COLO829 (cell line): ENCODE measurements around the gene PGA4.
"Not testable (repeated sequence)": the region's sequence is repeated elsewhere in the genome, so short reads cannot be mapped to it uniquely, and the experiment has no call there.

Experiments used
- DNase-seq: peaks from one replicate; pipeline ENCODE4 v3.0.0; 2012; ENCODE audit warnings: low spot score

The PGA4 gene

DNA sequence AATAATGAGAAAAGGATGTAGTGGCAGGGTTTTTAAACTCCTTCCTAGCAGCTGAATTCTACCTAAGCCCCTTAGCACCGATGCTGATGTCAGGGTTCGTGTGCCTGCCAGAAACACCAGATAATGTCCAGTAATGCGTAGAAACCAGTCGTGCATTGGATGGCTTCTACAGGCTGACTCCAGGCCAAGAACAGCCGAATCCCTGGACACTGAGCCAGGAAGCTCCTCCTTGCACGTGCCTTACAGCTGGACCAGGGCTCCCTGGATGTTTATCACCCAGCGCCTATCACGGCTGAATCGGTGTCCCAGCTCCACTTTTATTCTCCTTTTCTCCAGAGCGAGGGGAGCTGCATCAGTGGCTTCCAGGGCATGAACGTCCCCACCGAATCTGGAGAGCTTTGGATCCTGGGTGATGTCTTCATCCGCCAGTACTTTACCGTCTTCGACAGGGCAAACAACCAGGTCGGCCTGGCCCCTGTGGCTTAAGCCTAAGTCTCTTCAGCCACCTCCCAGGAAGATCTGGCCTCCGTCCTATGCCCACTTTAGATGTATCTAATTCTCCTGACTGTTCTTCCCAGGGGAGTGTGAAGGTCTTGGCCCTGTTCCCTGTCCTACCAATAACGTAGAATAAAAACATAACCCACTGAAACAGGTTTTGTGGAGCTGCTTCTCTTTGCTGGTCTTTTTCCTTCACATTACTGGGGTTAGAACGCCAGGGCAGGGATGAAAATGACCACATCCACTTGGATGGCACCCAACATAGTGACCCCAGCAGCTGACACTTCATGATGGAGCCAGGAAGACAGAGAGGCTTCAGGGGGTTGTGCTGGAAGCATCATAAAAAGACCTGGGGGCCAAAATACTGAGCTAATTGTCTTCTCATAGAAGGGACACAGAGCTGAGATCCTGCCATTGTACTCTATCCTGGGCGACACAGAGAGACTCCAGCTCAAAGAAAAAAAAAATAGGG lies 28.9 kb downstream of the PGA4 start:
- DNase-seq, result not testable (repeated sequence)

DNA sequence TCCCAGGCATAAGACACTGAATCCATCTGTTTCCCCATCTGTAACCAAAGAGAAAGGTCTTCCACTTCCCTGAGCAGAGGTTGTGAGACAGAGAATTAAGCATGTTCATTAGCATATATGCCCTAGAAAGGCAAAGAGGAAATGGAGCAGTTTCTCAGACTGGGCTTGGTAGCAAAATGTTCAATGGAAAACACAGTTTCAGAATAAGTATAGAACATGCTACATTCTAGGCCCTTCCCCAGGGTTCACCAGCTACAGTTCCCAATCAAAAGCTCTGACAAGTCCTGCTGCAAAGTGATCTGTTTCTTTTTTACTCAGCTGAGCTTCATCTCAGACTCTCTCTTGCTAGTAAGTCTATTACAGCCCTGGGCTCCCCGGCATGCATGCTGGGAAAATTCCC lies 30.2 kb downstream of the PGA4 start:
- DNase-seq, result not testable (repeated sequence)

DNA sequence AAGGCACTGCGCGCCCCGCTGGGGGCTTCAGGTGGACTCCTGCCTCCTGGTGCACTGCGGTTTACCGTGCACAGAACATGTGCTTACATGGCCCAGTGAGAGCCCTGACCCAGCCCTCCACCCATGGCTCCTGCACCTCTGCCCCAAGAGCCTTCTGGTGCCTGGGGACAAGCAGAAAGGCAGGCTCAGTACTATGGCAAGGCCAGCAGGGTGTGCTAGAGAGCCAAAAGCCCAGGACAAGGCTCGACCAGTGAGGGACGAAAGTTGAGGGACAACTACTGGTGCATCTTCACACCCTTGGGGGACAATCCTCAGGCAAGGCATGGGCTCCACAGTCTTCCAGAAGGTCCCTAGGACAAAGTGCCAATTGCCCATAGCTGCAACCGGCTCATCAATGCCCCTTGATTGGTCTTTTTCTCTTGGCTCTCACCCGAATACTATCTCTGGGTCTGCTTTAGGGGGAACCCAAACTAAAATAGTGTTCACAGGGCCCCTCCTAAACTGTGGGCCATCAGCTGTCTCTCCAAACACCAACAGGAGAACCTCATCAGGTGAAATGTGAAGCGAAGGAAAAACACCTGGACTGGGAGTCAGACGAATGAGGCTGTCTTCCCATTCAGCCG lies 32.4 kb downstream of the PGA4 start:
- peak; percentile 84 for DNase-seq

DNA sequence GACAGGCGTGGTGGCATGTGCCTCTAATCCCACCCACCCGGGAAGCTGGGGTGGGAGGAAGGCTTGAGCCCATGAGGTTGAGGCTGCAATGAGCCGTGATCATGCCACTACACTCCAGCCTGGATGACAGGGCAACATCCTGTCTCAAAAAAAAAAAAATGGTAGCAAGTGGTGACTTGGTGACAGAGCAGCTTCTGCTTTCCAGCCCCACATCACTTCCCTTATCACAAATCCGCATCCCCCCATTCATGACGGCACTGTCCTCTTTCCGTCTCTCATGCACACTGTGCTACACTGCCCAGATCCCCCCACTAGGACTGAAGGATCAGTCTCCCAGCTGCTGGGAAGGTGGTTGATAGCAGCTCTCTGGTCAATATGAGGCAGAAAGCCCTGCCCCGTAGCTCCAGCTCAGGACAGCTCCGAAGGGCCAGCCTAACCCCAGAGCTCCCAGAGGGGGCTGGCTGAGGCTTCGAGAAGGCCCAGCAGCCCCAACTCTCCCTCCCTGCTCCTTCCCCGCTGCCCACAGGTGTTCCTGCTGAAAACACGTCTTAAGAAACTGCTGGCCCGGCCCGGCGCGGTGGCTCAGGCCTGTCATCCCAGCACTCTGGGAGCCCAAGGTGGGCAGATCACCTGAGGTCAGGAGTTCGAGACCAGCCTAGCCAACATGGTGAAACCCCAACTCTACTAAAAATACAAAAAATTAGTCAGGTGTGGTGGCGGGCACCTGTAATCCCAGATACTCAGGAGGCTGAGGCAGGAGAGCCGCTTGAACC lies 34.7 kb downstream of the PGA4 start:
- DNase-seq, result no peak

DNA sequence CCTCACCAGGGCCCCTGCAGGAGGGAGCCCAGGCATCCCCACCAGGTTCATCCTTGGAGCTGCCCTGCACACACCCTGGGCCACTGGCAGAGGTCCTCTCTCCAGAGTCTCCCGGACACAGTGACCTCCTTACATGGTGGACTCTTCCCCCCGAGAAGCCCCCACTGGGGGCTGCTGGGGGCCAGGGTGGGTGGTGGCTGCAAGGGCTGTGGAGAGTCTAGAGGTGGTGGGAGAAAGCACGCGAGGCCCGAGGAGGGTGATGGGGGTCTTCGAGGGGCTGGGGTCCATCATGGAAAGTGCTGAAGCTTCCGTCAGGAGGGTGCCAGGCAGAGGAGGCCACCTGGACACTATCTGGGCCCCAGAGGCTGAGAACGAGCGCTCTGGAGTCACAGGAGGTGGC lies 36.4 kb downstream of the PGA4 start:
- DNase-seq, result no peak

DNA sequence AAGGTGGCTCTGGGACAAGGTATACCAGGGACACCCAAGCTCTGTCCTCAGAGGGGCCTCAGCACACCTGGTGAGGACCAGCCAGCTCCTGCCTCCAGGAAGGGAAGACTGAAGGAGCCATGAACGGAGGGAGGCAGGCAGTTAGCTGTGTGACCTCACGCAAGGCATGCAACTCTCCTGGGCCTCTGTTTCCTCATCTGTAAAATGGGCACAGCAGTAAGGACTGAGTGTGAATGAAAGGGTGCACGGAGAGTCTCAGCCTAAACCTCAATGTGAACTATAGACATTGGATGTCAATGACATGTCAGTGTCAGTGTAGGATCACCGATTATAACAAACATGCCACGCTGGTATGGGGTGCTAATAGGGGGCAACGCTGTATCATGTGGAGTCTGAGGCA lies 37.2 kb downstream of the PGA4 start:
- no peak for DNase-seq

DNA sequence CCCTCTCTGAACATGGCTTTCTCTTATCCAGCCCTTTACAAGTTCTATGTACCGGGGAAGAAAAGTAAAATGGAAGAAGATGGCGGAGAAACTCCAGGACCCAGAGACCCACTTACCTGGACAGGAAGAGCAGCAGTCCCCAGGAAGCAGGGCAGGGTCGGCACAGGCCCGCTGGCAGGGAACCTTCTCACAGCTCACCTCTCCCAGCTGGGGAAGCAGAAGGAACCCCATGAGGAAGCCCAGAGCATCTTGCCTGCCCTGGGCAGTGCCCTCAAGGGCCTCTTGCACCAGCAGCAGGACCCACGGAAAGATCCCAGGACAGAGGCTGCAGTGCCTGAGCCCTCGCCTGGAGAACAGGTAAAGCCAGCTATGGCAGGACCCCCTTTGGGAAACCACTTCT lies 42.2 kb downstream of the PGA4 start:
- no peak for DNase-seq

DNA sequence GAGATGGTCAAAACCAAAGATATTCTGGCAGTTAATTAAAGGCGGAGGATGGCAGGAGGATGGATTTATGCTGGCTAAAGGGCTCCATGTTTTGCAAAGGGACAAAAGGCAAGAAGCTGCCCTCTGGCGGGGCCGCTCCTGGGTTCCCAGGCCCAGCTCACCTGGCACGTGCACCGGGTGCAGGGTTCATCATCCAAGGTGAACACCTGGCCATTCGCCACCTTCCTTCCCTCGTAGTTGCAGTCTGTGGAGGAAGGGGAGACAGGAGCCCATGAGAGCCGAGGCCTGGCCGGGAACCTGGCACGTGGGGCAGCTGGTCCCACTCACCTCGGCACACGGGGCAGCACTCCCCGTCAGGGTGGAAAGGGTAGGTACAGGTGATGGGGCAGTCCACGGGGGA lies 42.6 kb downstream of the PGA4 start:
- no peak for DNase-seq

DNA sequence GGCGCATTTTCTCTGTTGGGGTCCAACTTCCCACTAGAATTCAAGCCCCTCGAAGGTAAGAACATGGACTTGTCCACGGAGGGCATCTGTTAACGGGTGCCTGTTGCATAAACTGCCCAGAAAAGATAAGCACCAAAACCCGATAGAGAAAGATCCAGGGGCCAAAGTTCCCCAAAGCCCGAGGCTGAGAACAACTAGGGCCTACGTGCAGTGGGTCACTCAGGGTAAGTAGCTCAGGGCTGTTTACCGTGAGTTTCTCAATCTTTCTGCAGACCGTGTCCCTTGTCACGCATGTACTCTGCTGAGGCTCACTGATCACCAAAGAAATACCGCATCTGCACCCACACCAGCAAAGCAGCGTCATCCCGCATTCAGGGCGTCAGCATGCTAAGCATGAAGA lies 43.2 kb downstream of the PGA4 start:
- no peak for DNase-seq

DNA sequence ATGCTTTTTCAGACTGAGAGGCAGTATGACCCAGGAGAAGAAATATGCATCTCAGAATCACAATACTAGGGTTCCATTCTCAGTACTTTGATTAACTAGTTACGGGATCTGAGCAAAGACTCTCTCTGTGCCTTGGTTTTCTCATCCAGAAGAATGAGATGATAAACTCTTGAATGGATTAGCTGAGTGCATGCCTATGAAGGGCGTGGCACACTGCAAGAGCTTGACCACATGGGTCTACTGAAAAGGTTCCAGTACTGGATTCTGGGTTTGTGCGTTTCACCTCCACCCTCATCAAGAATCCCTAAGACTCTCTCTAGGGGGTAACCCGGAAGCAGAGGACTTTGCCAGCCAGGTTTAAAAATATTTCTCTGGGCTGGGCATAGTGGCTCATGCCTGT lies 44.5 kb downstream of the PGA4 start:
- DNase-seq, result no peak

DNA sequence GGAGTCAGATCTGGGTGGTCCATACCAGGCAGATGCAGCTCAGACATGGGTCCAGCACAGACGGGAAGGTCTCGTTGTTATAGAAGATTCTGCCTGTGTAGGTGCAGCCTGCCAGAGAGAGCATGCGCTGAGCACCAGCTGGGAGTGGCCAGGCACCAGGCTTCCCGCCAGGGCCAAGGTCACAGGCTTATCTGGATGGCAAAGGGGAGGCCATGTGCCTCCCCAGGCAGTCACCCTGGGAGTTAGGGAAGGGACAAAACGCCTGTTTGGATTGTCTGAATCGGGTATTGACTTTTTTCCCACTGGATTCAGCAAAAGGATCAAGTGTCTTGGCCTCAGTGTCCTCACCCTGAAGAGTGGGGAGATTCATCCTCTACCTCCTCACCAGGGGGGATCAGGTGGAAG lies 45.3 kb downstream of the PGA4 start:
- DNase-seq, result no peak

DNA sequence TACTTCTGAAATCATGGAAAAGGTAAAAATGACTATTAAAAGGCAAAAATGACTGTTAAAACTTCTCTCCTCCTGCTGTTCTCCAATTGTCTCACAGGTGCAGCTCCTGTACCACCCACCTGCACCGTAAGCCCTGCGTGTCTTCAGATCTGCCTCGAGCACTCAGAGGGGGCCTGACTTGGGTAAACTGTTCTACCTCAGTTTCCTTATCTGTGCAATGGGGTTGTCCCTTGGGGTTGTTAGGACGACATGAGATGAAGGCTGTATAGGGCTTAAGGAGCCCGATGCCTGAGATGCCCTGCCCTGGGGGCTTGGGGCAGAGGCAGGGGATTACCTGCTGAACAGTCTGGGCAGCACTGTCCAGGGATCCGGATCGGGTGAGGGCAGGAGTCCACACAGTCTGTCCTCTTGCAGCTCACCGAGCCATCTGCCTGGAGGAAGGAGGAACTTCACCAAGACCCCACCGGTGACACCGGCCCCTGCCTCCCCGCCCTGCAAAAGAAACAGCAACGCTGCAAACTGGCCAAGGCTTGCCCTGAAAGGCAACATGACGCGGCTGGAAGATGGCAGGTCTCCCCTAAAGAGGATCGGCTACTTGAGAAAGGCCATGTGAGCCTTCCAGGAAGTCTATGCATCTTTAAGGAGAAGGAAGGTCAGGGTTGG lies 46.6 kb downstream of the PGA4 start:
- no peak for DNase-seq

DNA sequence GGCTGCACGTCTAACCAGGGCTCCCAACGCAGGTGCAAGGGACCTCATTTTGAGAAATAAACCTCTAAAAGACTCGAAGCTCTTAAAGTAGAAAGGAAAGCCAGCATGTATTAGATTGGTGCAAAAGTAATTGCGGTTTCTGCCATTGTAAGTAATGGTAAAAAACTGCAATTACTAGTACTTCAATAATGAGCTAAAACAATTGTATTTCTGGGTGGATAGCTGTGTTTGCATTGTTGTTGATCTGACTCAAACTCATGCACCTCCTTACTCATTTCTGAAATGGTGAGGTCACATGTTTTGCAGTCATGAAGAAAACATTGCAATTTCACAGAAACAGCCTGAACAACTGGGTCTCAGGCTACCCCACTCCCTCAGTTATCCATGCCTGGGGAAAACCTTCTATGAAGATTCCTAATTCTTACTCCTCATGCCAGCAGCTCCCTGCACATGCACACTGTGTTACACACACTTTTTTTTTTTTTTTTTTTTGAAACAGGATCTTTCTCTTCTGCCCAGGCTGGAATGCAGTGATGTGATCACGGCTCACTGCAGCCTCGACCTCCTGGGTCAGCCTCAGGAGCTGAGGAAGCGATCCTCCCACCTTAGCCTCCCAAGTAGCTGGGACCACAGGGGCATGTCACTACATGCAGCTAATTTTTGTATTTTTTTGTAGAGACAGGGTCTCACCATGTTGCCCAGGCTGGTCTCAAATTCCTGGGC lies 48.4 kb downstream of the PGA4 start:
- no peak for DNase-seq

DNA sequence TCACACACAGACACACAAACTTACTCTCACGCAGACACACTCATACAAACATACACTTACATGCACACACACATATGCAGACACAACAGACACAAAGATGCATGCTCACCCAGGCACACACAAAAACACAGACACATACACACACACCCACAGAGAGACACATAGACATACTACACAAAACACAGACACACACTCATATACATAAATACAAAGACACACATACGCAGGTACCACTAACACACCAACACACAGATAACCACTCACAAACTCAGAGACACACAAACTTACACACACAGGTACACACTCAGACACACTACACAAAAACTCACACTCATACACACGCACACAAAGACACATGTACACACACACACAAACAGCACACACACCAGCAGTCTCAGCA lies 50.6 kb downstream of the PGA4 start:
- no peak for DNase-seq

DNA sequence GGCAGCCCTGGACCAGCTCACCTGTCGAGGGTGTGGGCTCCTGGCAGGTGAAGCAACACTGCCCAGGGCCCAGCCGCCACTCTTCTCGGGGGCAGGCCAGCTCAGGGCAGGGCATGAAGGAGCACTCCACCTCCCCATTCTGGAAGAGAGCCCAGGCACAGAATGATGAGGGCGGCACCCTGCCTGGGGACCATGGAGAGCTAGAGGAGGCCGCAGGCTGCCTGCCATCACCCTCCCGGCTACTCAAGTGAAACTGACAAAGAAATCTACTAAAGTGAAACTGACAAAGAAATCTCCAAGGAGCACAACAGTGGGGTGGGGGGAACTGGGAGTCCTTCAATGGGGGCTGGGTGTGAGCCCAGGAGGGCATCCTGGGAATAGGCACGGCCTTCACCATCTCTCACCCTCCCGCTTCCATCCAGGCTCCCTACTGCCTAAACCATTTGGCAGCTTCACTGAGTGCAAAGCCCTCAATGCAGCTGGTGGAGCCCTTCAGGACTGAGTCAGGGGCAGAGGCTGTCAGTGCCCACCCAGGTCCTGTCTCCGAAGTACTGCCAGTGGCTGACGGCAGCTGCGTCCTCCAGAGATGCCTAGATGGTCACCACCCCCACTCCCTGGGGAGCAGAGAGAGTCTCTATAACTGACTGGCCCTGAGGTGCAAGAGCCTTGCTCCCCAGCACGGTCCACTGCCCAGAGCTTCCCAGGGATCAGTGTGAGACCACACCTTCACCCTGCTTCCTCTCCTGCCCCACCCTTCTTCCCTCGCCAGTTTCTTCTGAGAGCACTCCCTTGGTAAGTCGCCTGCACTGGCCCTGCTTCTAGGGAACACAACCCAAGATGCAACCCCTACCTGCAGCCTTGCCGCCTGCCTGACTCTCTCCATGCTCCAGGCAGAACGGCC lies 51.3 kb downstream of the PGA4 start:
- no peak for DNase-seq

DNA sequence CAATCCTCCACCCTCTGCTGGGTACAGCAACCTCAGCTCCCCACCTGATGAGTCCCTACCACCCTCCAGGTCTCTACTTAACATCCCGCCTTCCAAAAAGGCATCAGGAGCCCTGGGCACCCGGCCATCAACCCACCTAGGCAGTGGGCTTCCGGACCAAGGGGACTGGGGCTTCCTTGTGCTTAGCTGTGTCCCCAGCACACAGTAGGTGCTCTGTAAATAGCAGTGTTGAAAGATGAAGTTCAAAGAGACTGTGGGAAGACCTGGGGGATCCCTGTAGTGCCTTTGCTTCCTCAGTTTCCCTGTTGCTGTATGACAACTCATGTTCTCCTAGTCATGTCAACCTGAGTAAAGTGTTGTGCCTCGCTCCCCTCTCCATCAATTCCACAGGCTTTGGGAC lies 51.9 kb downstream of the PGA4 start:
- no peak for DNase-seq

DNA sequence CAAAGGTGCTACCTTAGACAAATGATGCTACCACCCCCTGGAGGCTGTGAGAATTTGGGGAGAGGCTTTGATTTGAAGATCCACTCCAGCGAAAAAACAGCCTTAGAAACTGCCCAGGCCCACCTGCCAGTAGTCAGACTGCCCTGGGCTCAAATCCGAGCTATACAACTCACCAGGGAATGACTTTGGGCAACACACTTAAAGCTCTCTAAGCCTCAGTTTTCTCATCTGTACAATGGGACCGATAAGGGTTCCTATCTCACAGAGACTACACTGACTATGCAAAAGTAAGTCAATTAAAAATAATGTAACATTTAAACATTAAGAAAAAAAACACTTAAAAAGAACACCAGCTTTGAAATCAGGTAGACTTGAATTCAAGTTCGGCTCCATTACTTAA lies 53.0 kb downstream of the PGA4 start:
- DNase-seq, result no peak

DNA sequence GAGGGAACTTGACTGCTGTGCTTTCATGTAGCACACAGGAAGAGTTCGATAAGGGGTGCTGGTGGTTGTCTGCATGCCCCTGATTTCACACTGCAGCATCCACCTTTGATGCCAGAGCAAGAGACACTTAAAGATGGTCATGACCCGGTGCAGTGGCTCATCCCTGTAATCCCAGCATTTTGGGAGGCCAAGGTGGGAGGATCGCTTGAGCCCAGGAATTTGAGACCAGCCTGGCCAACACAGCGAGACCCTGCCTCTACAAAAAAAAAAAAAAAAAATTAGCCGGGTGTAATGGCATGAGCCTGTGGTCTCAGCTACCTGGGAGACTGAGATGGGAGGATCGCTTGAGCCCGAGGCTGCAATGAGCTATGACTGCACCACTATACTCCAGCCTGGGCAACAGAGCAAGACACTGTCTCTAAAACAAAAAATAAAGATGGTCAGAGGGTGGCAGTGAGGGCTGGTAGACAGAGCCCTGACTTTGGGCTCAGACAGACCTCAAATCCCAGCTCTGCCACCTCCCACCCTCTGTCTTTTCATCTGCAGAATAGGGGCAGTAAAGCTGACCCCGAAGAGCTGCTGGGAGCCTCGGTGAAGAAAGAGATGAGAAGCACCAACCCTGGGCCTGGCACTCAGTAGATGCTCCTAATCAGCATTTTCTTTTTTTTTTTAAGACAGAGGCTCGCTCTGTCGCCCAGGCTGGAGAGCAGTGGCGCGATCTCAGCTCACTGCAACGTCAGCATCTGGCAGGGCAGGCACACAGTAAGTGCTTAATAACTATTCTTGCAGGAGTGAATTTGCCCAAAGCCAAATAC lies 55.2 kb downstream of the PGA4 start:
- no peak for DNase-seq

DNA sequence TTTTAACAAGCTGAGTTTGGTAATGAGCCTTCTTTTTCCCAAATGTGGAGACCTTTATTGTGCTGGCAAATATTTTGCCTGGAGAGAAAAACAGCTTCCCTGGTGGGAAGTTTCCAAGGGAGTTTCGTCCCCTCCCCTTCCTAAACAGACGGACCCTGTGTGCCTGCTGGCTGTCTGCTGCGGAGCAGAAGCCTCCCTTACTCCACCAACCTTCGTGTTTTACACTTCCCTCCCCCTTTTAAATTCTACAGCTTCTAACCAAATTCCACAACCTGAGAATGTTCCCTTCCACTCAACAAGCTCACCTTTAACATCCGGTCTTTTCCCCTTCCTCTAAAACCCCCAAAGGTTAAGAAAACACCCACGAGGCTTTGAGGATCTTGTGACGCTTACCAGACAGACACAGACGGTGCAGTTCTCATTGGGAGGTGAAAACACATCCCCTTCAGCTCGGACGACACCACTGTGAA lies 55.9 kb downstream of the PGA4 start:
- no peak for DNase-seq
